CD4-positive, alpha-beta T cell treated with Interleukin-17A for 1 hour (primary cell): ENCODE data around the gene CD86.

Source experiments
- DNase-seq: peaks from one replicate; pipeline ENCODE4 v3.0.0-alpha.2; 2020

The CD86 gene

DNA sequence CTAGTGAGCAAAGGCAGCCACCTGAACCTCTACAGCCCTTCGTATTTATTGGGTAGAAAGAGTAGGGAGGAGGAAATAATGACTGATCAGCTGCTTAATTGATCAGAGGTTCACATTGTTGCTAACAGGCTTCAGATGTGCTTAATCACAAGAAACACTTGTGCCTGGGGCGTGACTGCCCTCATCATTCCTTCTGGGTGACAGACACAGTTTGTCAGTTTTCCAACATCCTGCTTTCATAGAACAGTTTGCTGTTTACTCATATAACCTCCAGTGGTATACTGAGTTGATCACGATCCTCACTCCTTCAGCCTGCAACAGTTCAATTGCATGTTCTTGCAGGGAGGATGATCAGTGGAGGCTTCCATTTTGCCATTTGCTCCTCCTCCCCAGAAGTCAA lies 114.7 kb downstream of the CD86 start:
- DNase-seq: no peak
